Spleen (tissue), 11 donors: ENCODE data around the gene SORCS3. TPM values are rescaled to one million over a fixed set of nuclear protein-coding genes. Genes with fewer than 3 reads are reported as not detected.

Experiments used
- DNase-seq: peaks from one replicate; pipeline ENCODE4 v3.0.0-alpha.2; 2020
- H3K27ac ChIP-seq, 8 donors: fragments of 200-600 bp; sonication (generic) in 7 of 8; 1 replicate in 4 of 8; 2 replicates in 4 of 8; pipeline versions ENCODE4 v1.5.0 to v1.8.0; 2016 to 2021; ENCODE audit warnings: inconsistent platforms in 4 of 8, mild to moderate bottlenecking in 4 of 8, moderate library complexity in 1 of 8
- H3K27me3 ChIP-seq, 7 donors: fragments of 200-600 bp; sonication (generic) in 6 of 7; replicated peaks in 1 of 7; 1 replicate in 4 of 7; 2 replicates in 3 of 7; pipeline versions ENCODE4 v1.5.0 to v1.8.0; 2016 to 2021; ENCODE audit warnings: inconsistent platforms in 3 of 7, mild to moderate bottlenecking in 1 of 7
- H3K36me3 ChIP-seq, 6 donors: fragments of 200-600 bp; sonication (generic) in 5 of 6; 1 replicate in 4 of 6; 2 replicates in 2 of 6; pipeline versions ENCODE4 v1.5.0 to v1.8.0; 2016 to 2021; ENCODE audit warnings: inconsistent platforms in 2 of 6
- H3K4me1 ChIP-seq, 6 donors: fragments of 200-600 bp; sonication (generic) in 5 of 6; 1 replicate in 3 of 6; 2 replicates in 3 of 6; pipeline versions ENCODE4 v1.5.0 to v1.8.0; 2016 to 2021; ENCODE audit warnings: inconsistent platforms in 3 of 6
- H3K4me3 ChIP-seq, 8 donors: fragments of 200-600 bp; sonication (generic) in 7 of 8; 1 replicate in 4 of 8; 2 replicates in 4 of 8; pipeline versions ENCODE4 v1.5.0 to v1.8.0; 2016 to 2021; ENCODE audit warnings: inconsistent platforms in 4 of 8, mild to moderate bottlenecking in 4 of 8, moderate library complexity in 2 of 8
- H3K9me3 ChIP-seq, 8 donors: fragments of 200-600 bp; sonication (generic) in 7 of 8; 1 replicate in 4 of 8; 2 replicates in 4 of 8; pipeline versions ENCODE4 v1.5.0 to v1.8.0; 2016 to 2021; ENCODE audit warnings: inconsistent platforms in 4 of 8
- POLR2A ChIP-seq, 3 donors: fragments of 450-650 bp; IDR thresholded peaks; one replicate each; pipeline ENCODE4 v1.5.1; 2017; ENCODE audit warnings: antibody characterized with exemption in 3 of 3, mild to moderate bottlenecking in 1 of 3
- POLR2AphosphoS5 ChIP-seq, 3 donors: sonication (generic); formaldehyde crosslinking; IDR thresholded peaks; one replicate each; pipeline ENCODE4 v1.5.1; 2017; ENCODE audit warnings: antibody characterized with exemption in 3 of 3
- WGBS, 5 donors: extraction: QIAGEN DNeasy Blood & Tissue Kit in 3 of 5; methylation state at CpG; one replicate each; pipeline versions ENCODE4 v1.1.5 to v1.1.7; 2013 to 2018; 5-methylcytosine and 5-hydroxymethylcytosine counted together
- intact Hi-C: fragments of 100-400 bp; cut with DNase I; formaldehyde crosslinking; loops from one replicate; pipeline ENCODE4 v1.15.0; 2023; ENCODE audit warnings: low total_unique reads
- polyA plus RNA-seq, 3 donors: library from polyadenylated mRNA; stranded (reverse); fragments of 200-250 nt; gene quantifications; one replicate each; pipeline ENCODE4 v1.2.1, GENCODE V29; 2013
- total RNA-seq, 7 donors: library from RNA; depleted of rRNA in 3 of 7; stranded (reverse); fragments of >200 nt in 3 of 7; fragmentation: NEBNext Ultra II Directional in 4 of 7; extraction: Animal tissue kit (Norgen Biotek cat#: 25700) in 4 of 7; gene quantifications; one replicate each; pipeline versions ENCODE4 v1.1.0 to v1.2.1, GENCODE V29; 2016 to 2021
- TF ChIP-seq, protein P1 (sequence below), 11 experiments: fragments of 200-600 bp in 7 of 11; fragments of 450-650 bp in 4 of 11; sonication (generic) in 4 of 11; IDR thresholded peaks in 8 of 11; conservative IDR thresholded peaks in 3 of 11; 1 replicate in 7 of 11; 2 replicates in 4 of 11; pipeline versions ENCODE4 v1.4.0 to v1.8.0; 2016 to 2021; ENCODE audit warnings: antibody characterized with exemption in 11 of 11, inconsistent platforms in 4 of 11, mild to moderate bottlenecking in 1 of 11
- donor health status: healthy with polysubstance abuse.
- donor health status: DM: no; HTN: no; CAD: no; lungs with moderate emphysema.
- donor health status: DM: no; HTN: no; CAD: no.
- donor health status: Bipolar disorder and iron deficiency.
- donor health status: healthy.
- donor health status: DM: no; HTN: no; CAD: no.
- donor health status: DM: yes; HTN: yes; CAD: no.

SORCS3 gene
- total and polyA plus RNA-seq, 10 donors: 0.03 to 0.06 TPM; not detected in 8

DNA sequence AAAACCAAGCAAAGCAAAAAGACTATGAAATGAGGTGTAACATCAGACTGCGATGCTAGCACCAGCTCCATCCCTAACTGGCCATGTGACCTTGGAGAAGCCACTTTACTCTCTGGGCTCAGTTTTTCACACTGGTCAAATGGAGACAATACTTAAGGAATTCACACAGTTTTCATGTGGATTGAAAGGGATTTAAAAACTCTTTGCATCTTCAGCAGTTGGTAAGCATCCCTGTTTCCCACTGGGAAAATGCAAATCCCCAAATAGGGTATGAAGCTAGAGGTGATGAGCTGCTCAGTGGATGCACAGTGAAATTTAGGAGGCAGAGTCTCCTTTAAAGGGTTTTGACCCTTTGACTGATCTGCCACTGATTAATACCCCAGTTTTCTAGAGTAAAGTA lies 240.7 kb downstream of the SORCS3 start:
- H3K36me3 ChIP-seq: no peaks in the 10 kb centered on the region
- intact Hi-C loops: no loop called here
- no peak overlapping the region for H3K27ac ChIP-seq
- peaks cover 0 to 6% (median 0%) of the 10 kb centered on the region in 7 donors for H3K27me3 ChIP-seq
- no peak for DNase-seq
- H3K4me1 ChIP-seq: no peaks in the 10 kb centered on the region
- 72 to 92% (median 78%) methylated on average over 1 of the region's 1 CpG for WGBS, 5 donors
- TF ChIP-seq, protein P1, sequence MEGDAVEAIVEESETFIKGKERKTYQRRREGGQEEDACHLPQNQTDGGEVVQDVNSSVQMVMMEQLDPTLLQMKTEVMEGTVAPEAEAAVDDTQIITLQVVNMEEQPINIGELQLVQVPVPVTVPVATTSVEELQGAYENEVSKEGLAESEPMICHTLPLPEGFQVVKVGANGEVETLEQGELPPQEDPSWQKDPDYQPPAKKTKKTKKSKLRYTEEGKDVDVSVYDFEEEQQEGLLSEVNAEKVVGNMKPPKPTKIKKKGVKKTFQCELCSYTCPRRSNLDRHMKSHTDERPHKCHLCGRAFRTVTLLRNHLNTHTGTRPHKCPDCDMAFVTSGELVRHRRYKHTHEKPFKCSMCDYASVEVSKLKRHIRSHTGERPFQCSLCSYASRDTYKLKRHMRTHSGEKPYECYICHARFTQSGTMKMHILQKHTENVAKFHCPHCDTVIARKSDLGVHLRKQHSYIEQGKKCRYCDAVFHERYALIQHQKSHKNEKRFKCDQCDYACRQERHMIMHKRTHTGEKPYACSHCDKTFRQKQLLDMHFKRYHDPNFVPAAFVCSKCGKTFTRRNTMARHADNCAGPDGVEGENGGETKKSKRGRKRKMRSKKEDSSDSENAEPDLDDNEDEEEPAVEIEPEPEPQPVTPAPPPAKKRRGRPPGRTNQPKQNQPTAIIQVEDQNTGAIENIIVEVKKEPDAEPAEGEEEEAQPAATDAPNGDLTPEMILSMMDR (IDR thresholded peaks at IDR 0.05 in 8 of 11, conservative IDR thresholded peaks at IDR 0.05 in 3 of 11): no peak
- no peak for TF ChIP-seq POLR2AphosphoS5 (IDR thresholded peaks at IDR 0.05)
- no peak for TF ChIP-seq POLR2A (IDR thresholded peaks at IDR 0.05)
- no peaks in the 10 kb centered on the region for H3K9me3 ChIP-seq
- no peak overlapping the region for H3K4me3 ChIP-seq

DNA sequence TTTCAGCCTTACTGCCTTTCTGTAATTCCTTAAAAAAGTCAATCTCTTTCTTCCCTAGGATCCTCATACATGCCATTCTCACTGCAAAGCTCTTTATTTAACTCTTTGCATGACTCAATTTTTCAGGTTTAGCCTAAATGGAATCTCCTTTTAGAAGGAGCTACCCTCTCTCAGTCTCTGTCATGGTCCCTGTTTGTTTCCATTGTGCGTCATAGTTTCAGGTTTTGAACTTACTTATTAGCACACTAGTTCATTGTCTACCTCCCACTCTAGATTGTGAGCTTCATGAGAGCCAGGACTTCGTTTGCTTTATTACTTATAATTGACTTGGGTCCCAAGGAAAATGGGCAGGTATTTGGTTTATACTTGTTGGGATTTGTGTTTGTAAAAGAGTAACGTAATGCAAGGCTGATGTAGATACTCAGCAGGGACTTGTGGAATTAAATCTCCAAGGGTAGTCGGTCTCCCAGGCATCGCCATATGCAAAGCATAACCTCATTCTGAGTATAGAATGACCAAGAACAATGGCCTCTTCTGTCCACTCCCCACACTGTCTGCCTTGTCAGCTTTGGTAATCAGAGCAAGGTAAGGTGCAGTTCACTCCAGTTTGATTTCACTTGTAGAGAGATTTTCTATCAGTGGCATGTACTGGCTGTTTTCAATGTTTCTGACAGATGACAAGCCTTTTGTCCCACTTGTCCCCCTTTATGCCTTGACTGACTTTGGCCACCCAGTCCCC lies 252.0 kb downstream of the SORCS3 start:
- Histone ChIP-seq H3K36me3 (no peaks in the 10 kb centered on the region), H3K4me1 (no peaks in the 10 kb centered on the region), H3K4me3 (no peak overlapping the region), H3K27ac (no peak overlapping the region), H3K27me3 (peaks cover 0 to 8% (median 0%) of the 10 kb centered on the region in 7 donors), H3K9me3 (peaks cover 8 to 50% (median 33%) of the 10 kb centered on the region in 8 donors)
- TF ChIP-seq POLR2AphosphoS5 (IDR thresholded peaks at IDR 0.05) (no peak), POLR2A (IDR thresholded peaks at IDR 0.05) (no peak)
- DNase-seq: no peak
- intact Hi-C loops: no loop called here
- WGBS, 5 donors: 75 to 85% (median 84%) methylated on average over 5 of the region's 5 CpGs

DNA sequence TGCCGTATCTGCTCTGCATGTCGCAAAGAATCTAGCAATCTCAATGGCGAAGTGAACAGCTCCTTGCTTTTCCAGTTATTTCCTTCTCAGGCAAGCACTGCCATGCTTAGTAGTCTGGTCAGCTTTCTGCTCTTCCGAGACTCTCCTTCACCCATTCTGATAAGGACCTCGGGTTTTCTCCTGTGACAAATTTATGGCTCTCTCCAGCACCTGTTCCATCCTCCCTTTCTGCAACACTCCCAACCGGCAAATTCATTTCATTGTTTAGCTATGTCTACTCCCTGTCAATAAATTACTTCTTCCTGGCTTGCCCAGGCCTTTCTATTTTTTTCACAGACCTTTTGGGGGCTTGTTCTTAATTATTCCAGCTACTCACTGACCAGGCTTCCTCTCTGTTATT lies 252.6 kb downstream of the SORCS3 start:
- no peak overlapping the region for H3K4me3 ChIP-seq
- H3K9me3 ChIP-seq: peaks cover 8 to 43% (median 27%) of the 10 kb centered on the region in 8 donors
- no peak overlapping the region for H3K27ac ChIP-seq
- no peak for TF ChIP-seq POLR2A (IDR thresholded peaks at IDR 0.05)
- TF ChIP-seq, protein P1 (IDR thresholded peaks at IDR 0.05 in 8 of 11, conservative IDR thresholded peaks at IDR 0.05 in 3 of 11): no peak
- TF ChIP-seq POLR2AphosphoS5 (IDR thresholded peaks at IDR 0.05): no peak
- H3K4me1 ChIP-seq: no peaks in the 10 kb centered on the region
- H3K36me3 ChIP-seq: no peaks in the 10 kb centered on the region
- WGBS, 5 donors: 41 to 54% (median 42%) methylated on average over 6 of the region's 6 CpGs
- intact Hi-C loops: no loop called here
- DNase-seq: no peak
- peaks cover 0 to 8% (median 0%) of the 10 kb centered on the region in 7 donors for H3K27me3 ChIP-seq

DNA sequence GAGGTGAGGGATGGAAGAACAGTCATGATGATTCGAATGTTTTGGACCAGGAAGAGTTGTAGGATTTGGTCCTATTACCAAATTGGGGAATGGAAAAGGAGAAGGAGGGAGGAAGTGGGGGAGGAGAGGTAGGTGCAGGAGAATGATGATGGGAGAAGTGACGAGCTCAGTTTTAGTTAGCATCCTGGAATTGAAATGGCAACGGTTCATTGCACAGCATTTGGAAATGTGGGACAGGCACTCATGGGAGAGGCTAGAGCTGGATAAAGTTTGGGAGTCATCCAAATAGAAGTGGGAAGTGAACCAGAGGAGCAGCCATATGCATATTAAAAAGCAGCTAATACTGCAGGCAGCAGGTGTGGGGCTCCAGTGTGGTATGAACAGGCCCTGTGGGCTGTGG lies 253.6 kb downstream of the SORCS3 start:
- Histone ChIP-seq H3K27ac (no peak overlapping the region), H3K27me3 (peaks cover 0 to 8% (median 0%) of the 10 kb centered on the region in 7 donors), H3K4me1 (no peaks in the 10 kb centered on the region), H3K9me3 (peaks cover 8 to 34% (median 17%) of the 10 kb centered on the region in 8 donors), H3K36me3 (no peaks in the 10 kb centered on the region), H3K4me3 (no peak overlapping the region)
- DNase-seq: no peak
- no peak for TF ChIP-seq POLR2AphosphoS5 (IDR thresholded peaks at IDR 0.05)
- TF ChIP-seq POLR2A (IDR thresholded peaks at IDR 0.05): no peak
- TF ChIP-seq, protein P1 (IDR thresholded peaks at IDR 0.05 in 8 of 11, conservative IDR thresholded peaks at IDR 0.05 in 3 of 11): no peak
- 67 to 76% (median 72%) methylated on average over 3 of the region's 3 CpGs for WGBS, 5 donors
- intact Hi-C loops: no loop called here
